Aorta (tissue), 5 donors: ENCODE data around the gene SPOCD1. TPM values are rescaled to one million over a fixed set of nuclear protein-coding genes. Genes with fewer than 3 reads are reported as not detected.

Source experiments
- ATAC-seq: fragments of 200-7000 bp; cut with Tn5 transposase; one replicate; pipeline ENCODE4 v1.9.1; 2022; ENCODE audit warnings: moderate library complexity; ENCODE audit not compliant: low FRiP score
- DNase-seq, 2 donors: peaks; one replicate each; pipeline ENCODE4 v3.0.0-alpha.2; 2020
- H3K27ac ChIP-seq, 2 donors: one replicate each; pipeline ENCODE4 v1.5.1; 2013; ENCODE audit warnings: low read length in 2 of 2, mild to moderate bottlenecking in 2 of 2, moderate library complexity in 2 of 2, control low read depth in 1 of 2, inconsistent platforms in 1 of 2, low read depth in 1 of 2
- H3K27me3 ChIP-seq, 2 donors: one replicate each; pipeline ENCODE4 v1.6.1; 2013; ENCODE audit warnings: control low read depth in 1 of 2, low read length in 1 of 2, mild to moderate bottlenecking in 1 of 2, moderate library complexity in 1 of 2; ENCODE audit not compliant: insufficient read depth in 2 of 2, control insufficient read depth in 1 of 2
- H3K36me3 ChIP-seq, 2 donors: one replicate each; pipeline ENCODE4 v1.6.1; 2013; ENCODE audit warnings: control low read depth in 1 of 2, low read length in 1 of 2, mild to moderate bottlenecking in 1 of 2; ENCODE audit not compliant: insufficient read depth in 2 of 2, control insufficient read depth in 1 of 2
- H3K4me1 ChIP-seq, 2 donors: one replicate each; pipeline ENCODE4 v1.6.1; 2013; ENCODE audit warnings: low read length in 2 of 2, control low read depth in 1 of 2, mild to moderate bottlenecking in 1 of 2, moderate library complexity in 1 of 2; ENCODE audit not compliant: insufficient read depth in 2 of 2, control insufficient read depth in 1 of 2
- H3K4me3 ChIP-seq, 2 donors: one replicate each; pipeline ENCODE4 v1.5.1; 2013; ENCODE audit warnings: low read length in 2 of 2, control low read depth in 1 of 2, mild to moderate bottlenecking in 1 of 2
- H3K9me3 ChIP-seq: one replicate; pipeline ENCODE4 v1.6.1; 2013; ENCODE audit warnings: mild to moderate bottlenecking, low read length; ENCODE audit not compliant: control insufficient read depth
- WGBS, 2 donors: extraction: QIAGEN DNeasy Blood & Tissue Kit; methylation state at CpG; one replicate each; pipeline ENCODE4 v1.1.7; 2013; 5-methylcytosine and 5-hydroxymethylcytosine counted together
- intact Hi-C, 2 donors: fragments of 100-400 bp; cut with DNase I; formaldehyde crosslinking; loops; one replicate each; pipeline versions ENCODE4 v1.14.2 to v1.15.0; 2022
- polyA plus RNA-seq, 2 donors: library from polyadenylated mRNA; stranded (reverse); fragments of 200-250 nt; gene quantifications; one replicate each; pipeline ENCODE4 v1.2.3, GENCODE V29; 2013
- total RNA-seq, 2 donors: library from RNA; stranded (reverse); fragmentation: NEBNext Ultra II Directional; extraction: Animal tissue kit (Norgen Biotek cat#: 25700); gene quantifications; one replicate each; pipeline ENCODE4 v1.2.1, GENCODE V29; 2021
- donor health status: healthy with polysubstance abuse.
- donor health status: Bipolar disorder and iron deficiency.
- donor health status: DM: no; HTN: no; CAD: no.
- donor health status: DM: no; HTN: no; CAD: no.
- donor health status: DM: yes; HTN: yes; CAD: no.

The SPOCD1 gene
- total and polyA plus RNA-seq, 4 donors = 1.4 to 12.3 (median 6.5) TPM

DNA sequence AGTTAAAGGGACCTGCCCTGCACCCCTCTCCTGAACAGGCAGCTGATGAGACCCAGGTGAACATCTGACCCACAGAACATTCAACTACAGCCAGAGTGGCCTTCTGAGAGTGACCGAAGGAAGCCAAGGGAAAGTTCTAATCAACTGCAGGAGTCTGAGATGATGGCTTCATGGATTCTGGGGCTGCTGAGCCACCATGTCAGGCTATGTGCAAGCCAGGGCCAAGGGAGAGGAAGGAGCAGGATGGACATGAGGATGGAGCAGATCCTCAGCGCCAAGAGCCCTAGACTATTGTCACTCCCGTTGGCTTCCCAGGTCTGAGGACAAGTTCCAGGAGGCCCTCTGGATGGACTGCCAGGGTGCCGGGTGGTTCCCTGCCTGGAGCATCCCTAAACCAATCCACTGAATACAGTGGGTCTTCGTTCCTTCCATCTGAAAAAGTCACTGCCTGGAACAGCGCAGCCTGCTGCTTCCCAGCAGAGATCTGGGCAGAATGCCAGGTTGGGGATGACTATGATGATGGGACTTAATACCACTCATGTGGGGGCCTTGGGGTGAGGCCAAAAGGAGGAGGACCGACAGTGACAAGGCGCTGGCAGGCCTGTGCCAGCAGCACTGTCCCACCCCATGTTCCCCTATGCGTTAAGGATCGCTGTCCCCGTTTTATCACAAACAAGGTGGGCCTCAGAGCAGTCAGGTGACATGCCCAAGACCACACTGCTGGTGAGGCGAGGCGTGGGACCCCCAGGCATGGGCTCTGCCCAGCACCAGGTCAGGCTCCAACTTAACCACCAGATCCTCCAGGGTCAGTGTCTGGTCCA is 19.8 kb downstream of the SPOCD1 start:
- intact Hi-C loops = no loop called here

DNA sequence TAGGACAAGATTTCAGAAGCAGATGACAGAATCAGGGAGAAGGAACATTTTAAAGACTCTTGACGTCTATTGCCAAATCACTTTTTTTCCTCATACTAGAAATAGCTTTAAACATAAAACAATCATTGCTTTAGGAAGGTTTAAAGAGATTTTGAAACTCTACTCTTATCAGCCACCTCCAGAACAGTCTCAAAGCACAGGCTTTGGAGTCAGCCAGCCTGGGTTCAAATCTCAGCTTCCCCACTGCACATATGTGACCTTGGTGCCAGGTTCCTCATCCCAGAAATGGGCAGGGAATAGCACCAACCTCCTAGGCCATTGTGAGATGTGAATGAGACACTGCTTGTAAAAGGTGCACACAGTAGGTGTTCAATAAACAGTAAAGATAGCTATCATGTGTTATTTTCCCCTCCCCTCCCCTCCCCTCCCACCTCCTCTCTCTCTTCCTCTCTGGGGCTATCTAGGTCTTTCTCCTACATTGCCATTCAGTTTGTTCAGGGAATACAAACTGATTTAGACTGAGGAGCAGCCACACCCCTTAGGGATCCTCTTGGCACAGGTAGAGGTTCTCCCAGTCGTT is 20.6 kb downstream of the SPOCD1 start:
- no peaks in the 10 kb centered on the region for H3K9me3 ChIP-seq
- intact Hi-C loops = no loop called here
- no peak overlapping the region for H3K4me3 ChIP-seq
- DNase-seq (no peak), ATAC-seq (no peak)
- no peaks in the 10 kb centered on the region for H3K27me3 ChIP-seq
- no peaks in the 10 kb centered on the region for H3K36me3 ChIP-seq
- 70 to 76% methylated on average over 2 of the region's 2 CpGs for WGBS, 2 donors
- no peaks in the 10 kb centered on the region for H3K4me1 ChIP-seq
- H3K27ac ChIP-seq = no peak overlapping the region

More for the DNA sequence above, 19.8 kb downstream of the SPOCD1 start:
- Histone ChIP-seq H3K4me3 (no peak overlapping the region), H3K27ac (no peak overlapping the region), H3K27me3 (no peaks in the 10 kb centered on the region), H3K36me3 (no peaks in the 10 kb centered on the region), H3K9me3 (no peaks in the 10 kb centered on the region), H3K4me1 (no peaks in the 10 kb centered on the region)
- DNase-seq (no peak), ATAC-seq (no peak)
- WGBS, 2 donors = 87 to 88% methylated on average over 13 of the region's 13 CpGs

GRCh38 chr1:31793586-31794285 is 22.1 kb downstream of the SPOCD1 start:
- WGBS, 2 donors = 90% methylated on average over 13 of the region's 13 CpGs
- Histone ChIP-seq H3K36me3 (no peaks in the 10 kb centered on the region), H3K4me3 (no peak overlapping the region), H3K27ac (no peak overlapping the region), H3K4me1 (no peaks in the 10 kb centered on the region), H3K27me3 (no peaks in the 10 kb centered on the region), H3K9me3 (no peaks in the 10 kb centered on the region)
- DNase-seq = no peak
- intact Hi-C loops = no loop called here
- ATAC-seq = no peak

DNA sequence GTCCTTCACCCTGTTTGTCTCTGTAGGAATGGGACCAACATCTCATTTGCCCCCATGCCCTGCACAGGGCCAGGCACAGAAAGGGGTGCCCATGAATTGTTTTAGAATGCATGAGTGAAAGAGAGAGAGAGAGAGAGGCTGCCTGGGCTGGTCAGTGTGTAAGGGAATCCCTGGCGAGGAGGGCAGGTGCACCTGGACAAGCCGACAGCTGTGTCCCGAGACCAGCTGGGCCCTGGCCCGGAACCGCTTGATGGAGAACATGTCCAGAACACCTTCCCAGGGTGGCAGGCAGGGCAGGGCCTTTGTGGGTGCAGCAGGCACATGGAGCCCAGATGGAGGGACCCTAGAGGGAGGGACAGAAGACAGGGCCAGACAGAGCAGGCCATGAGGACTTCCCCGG is 22.7 kb downstream of the SPOCD1 start:
- Histone ChIP-seq H3K27me3 (no peaks in the 10 kb centered on the region), H3K4me1 (no peaks in the 10 kb centered on the region), H3K9me3 (no peaks in the 10 kb centered on the region), H3K36me3 (no peaks in the 10 kb centered on the region), H3K27ac (no peak overlapping the region), H3K4me3 (no peak overlapping the region)
- intact Hi-C loops = no loop called here
- ATAC-seq = no peak
- 94 to 95% methylated on average over 6 of the region's 6 CpGs for WGBS, 2 donors
- DNase-seq = peak in 1 of 2 donors; percentile 8

GRCh38 chr1:31792541-31792940 is 23.3 kb downstream of the SPOCD1 start:
- WGBS, 2 donors = 79 to 89% methylated on average over 4 of the region's 4 CpGs
- no peaks in the 10 kb centered on the region for H3K36me3 ChIP-seq
- ATAC-seq (no peak), DNase-seq (peak in 1 of 2 donors; percentile 31)
- H3K27ac ChIP-seq = no peak overlapping the region
- H3K27me3 ChIP-seq = no peaks in the 10 kb centered on the region
- no peaks in the 10 kb centered on the region for H3K9me3 ChIP-seq
- no peak overlapping the region for H3K4me3 ChIP-seq
- H3K4me1 ChIP-seq = no peaks in the 10 kb centered on the region
- intact Hi-C loops = no loop called here

GRCh38 chr1:31792116-31792515 is 23.7 kb downstream of the SPOCD1 start:
- Histone ChIP-seq H3K36me3 (no peaks in the 10 kb centered on the region), H3K4me3 (no peak overlapping the region), H3K27ac (no peak overlapping the region), H3K27me3 (no peaks in the 10 kb centered on the region), H3K9me3 (no peaks in the 10 kb centered on the region), H3K4me1 (no peaks in the 10 kb centered on the region)
- intact Hi-C loops = no loop called here
- DNase-seq (peak; percentile 43 to 68), ATAC-seq (no peak)
- WGBS, 2 donors = 88 to 91% methylated on average over 11 of the region's 11 CpGs

- Histone ChIP-seq H3K9me3 (no peaks in the 10 kb centered on the region), H3K36me3 (no peaks in the 10 kb centered on the region), H3K27me3 (no peaks in the 10 kb centered on the region), H3K4me1 (no peaks in the 10 kb centered on the region), H3K27ac (no peak overlapping the region), H3K4me3 (no peak overlapping the region)
- intact Hi-C loops = no loop called here
- ATAC-seq (no peak), DNase-seq (peak; percentile 42 to 65)
- 90 to 93% methylated on average over 13 of the region's 13 CpGs for WGBS, 2 donors
Observed at GRCh38 chr1:31791131-31791858, 24.5 kb downstream of the SPOCD1 start.

DNA sequence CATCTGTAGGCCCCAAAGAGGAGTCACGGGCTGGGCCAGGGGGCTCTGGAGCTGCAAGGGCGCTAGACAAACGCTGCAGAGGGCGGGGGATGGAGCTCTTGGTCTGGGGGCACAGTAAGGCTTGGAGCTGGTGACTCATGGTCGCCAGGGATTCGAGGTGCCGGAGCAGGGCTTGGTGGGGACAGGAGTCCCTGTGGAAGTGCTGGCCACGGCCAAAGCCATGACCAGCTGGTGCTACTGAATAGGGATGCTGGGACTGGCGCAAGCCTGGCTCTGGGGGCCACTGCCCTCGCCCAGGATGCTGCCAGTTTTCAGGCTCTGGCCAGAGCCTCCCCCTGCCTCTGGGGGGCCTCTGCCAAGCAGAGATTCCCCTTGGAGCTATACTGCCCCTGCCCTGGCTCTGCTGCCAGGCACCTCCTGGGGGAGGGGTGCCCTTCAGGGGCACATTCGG is 25.2 kb downstream of the SPOCD1 start:
- no peak overlapping the region for H3K4me3 ChIP-seq
- no peak overlapping the region for H3K27ac ChIP-seq
- WGBS, 2 donors = 86 to 92% methylated on average over 11 of the region's 11 CpGs
- DNase-seq (peak; percentile 44 to 73), ATAC-seq (no peak)
- intact Hi-C loops = no loop called here
- no peaks in the 10 kb centered on the region for H3K27me3 ChIP-seq
- H3K36me3 ChIP-seq = no peaks in the 10 kb centered on the region
- H3K4me1 ChIP-seq = no peaks in the 10 kb centered on the region
- H3K9me3 ChIP-seq = no peaks in the 10 kb centered on the region
